ENCODE data around the gene TRPC3.

DNA sequence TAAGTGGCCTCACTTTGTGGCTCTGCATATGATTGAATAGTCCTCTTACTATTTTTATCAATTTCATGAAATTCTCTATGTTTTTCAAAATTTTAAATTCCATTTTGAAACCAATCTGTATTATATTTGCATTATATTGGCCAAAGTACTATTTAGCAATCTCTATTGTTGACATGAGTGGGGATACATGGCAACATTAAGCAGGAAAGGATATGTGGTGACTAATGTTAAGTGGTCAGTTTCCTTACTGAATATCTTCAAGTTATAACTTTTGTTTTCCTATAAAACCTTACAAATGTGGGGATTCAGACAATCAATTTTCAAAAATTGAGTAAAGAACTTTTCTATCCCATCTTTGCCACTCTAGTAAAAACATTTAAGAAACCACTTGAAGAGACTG lies 91.7 kb downstream of the TRPC3 start:
- TF ChIP-seq CTCF (IDR thresholded peaks at IDR 0.05; ENCODE audit: insufficient read depth, low read length, poor library complexity, severe bottlenecking) = no peak
- no peak for TF ChIP-seq EZH2phosphoT487 (conservative IDR thresholded peaks at IDR 0.05; ENCODE audit: low read length)

All from SU-DHL-6 (cell line).